GM23338 (cell line): ENCODE measurements around the gene SPRING1. TPM values are rescaled to one million over a fixed set of nuclear protein-coding genes. Genes with fewer than 3 reads are reported as not detected.
A peak's percentile ranks its signal among the peaks of the same experiment; 100 is the strongest.

Source experiments
- ATAC-seq: fragments of 200-7000 bp; cut with Tn5 transposase; 3 replicates; pipeline ENCODE4 v1.9.1; 2020
- DNase-seq: peaks from one replicate; pipeline ENCODE4 v3.0.0-alpha.2; 2015; ENCODE audit warnings: low spot score
- H2AFZ ChIP-seq: fragments of 200-600 bp; sonication (generic); 2 replicates; pipeline ENCODE4 v1.8.0; 2016; ENCODE audit warnings: antibody characterized with exemption, mild to moderate bottlenecking, moderate library complexity
- H3F3A ChIP-seq: fragments of 200-600 bp; sonication (generic); replicated peaks from 2 replicates; pipeline ENCODE4 v1.8.0; 2017; ENCODE audit warnings: antibody characterized with exemption, mixed run types, low read depth
- H3K27ac ChIP-seq: fragments of 200-600 bp; sonication (generic); 2 replicates; pipeline ENCODE4 v1.6.1; 2016; ENCODE audit warnings: low read depth
- H3K27me3 ChIP-seq: fragments of 200-600 bp; sonication (generic); 2 replicates; pipeline ENCODE4 v1.8.0; 2016; ENCODE audit warnings: mild to moderate bottlenecking, mixed run types, moderate library complexity; ENCODE audit not compliant: insufficient read depth
- H3K36me3 ChIP-seq: fragments of 200-600 bp; sonication (generic); 2 replicates; pipeline ENCODE4 v1.8.0; 2016; ENCODE audit warnings: mild to moderate bottlenecking; ENCODE audit not compliant: insufficient read depth
- H3K4me1 ChIP-seq: fragments of 200-600 bp; sonication (generic); 2 replicates; pipeline ENCODE4 v1.8.0; 2016; ENCODE audit warnings: mild to moderate bottlenecking, moderate library complexity; ENCODE audit not compliant: insufficient read depth
- H3K4me2 ChIP-seq: fragments of 200-600 bp; sonication (generic); 2 replicates; pipeline ENCODE4 v1.7.1; 2017; ENCODE audit warnings: mixed run types
- H3K4me3 ChIP-seq: fragments of 200-600 bp; sonication (generic); 2 replicates; pipeline ENCODE4 v1.6.1; 2016; ENCODE audit warnings: mixed run types
- H3K79me2 ChIP-seq: fragments of 200-600 bp; sonication (generic); replicated peaks from 2 replicates; pipeline ENCODE4 v1.8.0; 2017; ENCODE audit warnings: mild to moderate bottlenecking; ENCODE audit not compliant: insufficient read depth
- H3K9me2 ChIP-seq: fragments of 200-600 bp; sonication (generic); 2 replicates; pipeline ENCODE4 v1.8.0; 2017; ENCODE audit not compliant: insufficient read depth
- H4K20me1 ChIP-seq: fragments of 200-600 bp; sonication (generic); replicated peaks from 2 replicates; pipeline ENCODE4 v1.8.0; 2017; ENCODE audit warnings: mild to moderate bottlenecking; ENCODE audit not compliant: insufficient read depth
- H3K27ac Mint-ChIP-seq: 2 replicates; pipeline ENCODE4 v1.8.0; 2020; ENCODE audit warnings: inconsistent platforms, mild to moderate bottlenecking, moderate library complexity, mixed read lengths
- H3K27me3 Mint-ChIP-seq: 3 replicates; pipeline ENCODE4 v1.8.0; 2022; ENCODE audit warnings: low read depth, mild to moderate bottlenecking, moderate library complexity, mixed read lengths, inconsistent platforms; ENCODE audit not compliant: insufficient read depth, poor library complexity
- H3K36me3 Mint-ChIP-seq: 3 replicates; pipeline ENCODE4 v1.8.0; 2021; ENCODE audit warnings: low read depth, mild to moderate bottlenecking, inconsistent platforms, moderate library complexity, mixed read lengths
- H3K4me1 Mint-ChIP-seq: 3 replicates; pipeline ENCODE4 v1.8.0; 2020; ENCODE audit warnings: mild to moderate bottlenecking, inconsistent platforms, mixed read lengths
- H3K4me3 Mint-ChIP-seq: 3 replicates; pipeline ENCODE4 v1.8.0; 2021; ENCODE audit warnings: moderate library complexity, mild to moderate bottlenecking, inconsistent platforms, mixed read lengths
- H3K9me3 Mint-ChIP-seq: 3 replicates; pipeline ENCODE4 v1.8.0; 2020; ENCODE audit warnings: moderate library complexity, mild to moderate bottlenecking, inconsistent platforms, mixed read lengths
- CREB1 ChIP-seq: fragments of 250-450 bp; sonication (Bioruptor Pico); IDR thresholded peaks from 2 replicates; pipeline ENCODE4 v1.5.0; 2020; ENCODE audit warnings: low read depth, mild to moderate bottlenecking, moderate library complexity
- CTCF ChIP-seq, 2 experiments: fragments of 200-600 bp in 1 of 2; sonication (generic) in 1 of 2; conservative IDR thresholded peaks; 2 replicates each; pipeline versions ENCODE4 v1.5.1 to v1.6.1; 2016 to 2017; ENCODE audit warnings: antibody characterized with exemption in 2 of 2, low read depth in 2 of 2, mild to moderate bottlenecking in 2 of 2, moderate library complexity in 1 of 2
- ETS1 ChIP-seq: IDR thresholded peaks from 2 replicates; pipeline ENCODE4 v1.6.1; 2016; ENCODE audit warnings: antibody characterized with exemption
- JUNB ChIP-seq: IDR thresholded peaks from one replicate; pipeline ENCODE4 v1.6.1; 2016; ENCODE audit warnings: antibody characterized with exemption; ENCODE audit not compliant: unreplicated experiment
- POLR2AphosphoS5 ChIP-seq: IDR thresholded peaks from 2 replicates; pipeline ENCODE4 v1.6.1; 2016; ENCODE audit warnings: antibody characterized with exemption, low read depth
- STAT1 ChIP-seq: IDR thresholded peaks from one replicate; pipeline ENCODE4 v1.6.1; 2016; ENCODE audit warnings: antibody characterized with exemption; ENCODE audit not compliant: unreplicated experiment
- ZNF114 ChIP-seq: fragments of 250-450 bp; sonication (Bioruptor Pico); IDR thresholded peaks from 2 replicates; pipeline ENCODE4 v1.5.0; 2020; ENCODE audit warnings: mild to moderate bottlenecking, moderate library complexity
- ZNF331 ChIP-seq: fragments of 250-450 bp; sonication (Bioruptor Pico); IDR thresholded peaks from 2 replicates; pipeline ENCODE4 v1.5.0; 2020; ENCODE audit warnings: low read depth, mild to moderate bottlenecking, moderate library complexity
- ZNF462 ChIP-seq: fragments of 250-450 bp; sonication (Bioruptor Pico); IDR thresholded peaks from 2 replicates; pipeline ENCODE4 v1.5.0; 2020; ENCODE audit warnings: mild to moderate bottlenecking, moderate library complexity
- polyA plus RNA-seq: library from polyadenylated mRNA; unstranded; fragments of >200 nt; fragmentation: Nextera tagmentation; extraction: Ambion mirVana; gene quantifications from 2 replicates; pipeline ENCODE4 v1.2.1, GENCODE V29; 2016
- total RNA-seq: library from RNA; depleted of rRNA; stranded (reverse); fragments of >200 nt; shearing (Covaris generic); gene quantifications from 2 replicates; pipeline ENCODE4 v1.2.3, GENCODE V29; 2014

The SPRING1 gene
- total and polyA plus RNA-seq, 2 experiments from 2014 or later, result 8.2 to 57.1 TPM

- TF ChIP-seq ZNF462 (no peak), ZNF114 (no peak), JUNB (no peak), ETS1 (no peak), ZNF331 (no peak), CREB1 (CRISPR knock-in tag) (no peak), POLR2AphosphoS5 (no peak), STAT1 (no peak)
Measured at GRCh38 chr12:116697716-116698115, 40.2 kb downstream of the SPRING1 start (continued).

- Mint-ChIP-seq H3K36me3 (no peaks in the 10 kb centered on the region), H3K27me3 (peaks cover 25% of the 10 kb centered on the region), H3K4me1 (peaks cover 26% of the 10 kb centered on the region), H3K4me3 (no peak overlapping the region), H3K9me3 (peaks cover 4% of the 10 kb centered on the region; the same call in 1 of the 3 replicates), H3K27ac (no peak overlapping the region)
- H3K9me2 ChIP-seq, result no peaks in the 10 kb centered on the region
- H3K36me3 ChIP-seq, result no peaks in the 10 kb centered on the region; the same call in 1 of the 2 replicates
- H3K4me1 ChIP-seq, result peaks cover 20% of the 10 kb centered on the region
- H3K79me2 ChIP-seq, result no peaks in the 10 kb centered on the region
- H3F3A ChIP-seq, result no peaks in the 10 kb centered on the region
- H2AFZ ChIP-seq, result no peak overlapping the region
- DNase-seq (peak; percentile 83), ATAC-seq (peak; percentile 88)
- no peaks in the 10 kb centered on the region for H4K20me1 ChIP-seq
- no peak overlapping the region for H3K4me3 ChIP-seq
- H3K4me2 ChIP-seq, result no peak overlapping the region
- H3K27me3 ChIP-seq, result peaks cover 10% of the 10 kb centered on the region
- no peak overlapping the region for H3K27ac ChIP-seq
- peak; percentile 60 to 88 for TF ChIP-seq CTCF (conservative IDR thresholded peaks at IDR 0.05; ENCODE audit: low read depth in 2 of 2)
Measured at GRCh38 chr12:116697305-116697704, 40.6 kb downstream of the SPRING1 start.
